HPDE6-E6E7 (cell line): ENCODE results near the gene SFXN4.

ENCODE experiments used
- DNase-seq: peaks from one replicate; pipeline ENCODE4 v3.0.0; 2011; ENCODE audit warnings: missing footprints; ENCODE audit errors: extremely low spot score

The SFXN4 gene

GRCh38 chr10:119165171-119166117 is at the start of gene SFXN4:
Gene SFXN4 (minus strand): TSS chr10:119165714. CDS start chr10:119165647, 67 bp downstream.
- peak; percentile 48 for DNase-seq

- DNase-seq: no peak
Observed at GRCh38 chr10:119211625-119212441, 46.3 kb upstream of the SFXN4 start.

- DNase-seq: no peak
Observed at GRCh38 chr10:119211176-119211575, 45.7 kb upstream of the SFXN4 start.

- no peak for DNase-seq
Observed at GRCh38 chr10:119210633-119211032, 45.1 kb upstream of the SFXN4 start.

GRCh38 chr10:119209736-119210355 is 44.3 kb upstream of the SFXN4 start:
- DNase-seq: no peak

- DNase-seq: no peak
Observed at GRCh38 chr10:119209035-119209735, 43.7 kb upstream of the SFXN4 start.

GRCh38 chr10:119208553-119208940 is 43.0 kb upstream of the SFXN4 start:
- no peak for DNase-seq

- DNase-seq: no peak
Observed at GRCh38 chr10:119207713-119208552, 42.4 kb upstream of the SFXN4 start.

- peak; percentile 96 for DNase-seq
Observed at GRCh38 chr10:119207366-119207666, 41.8 kb upstream of the SFXN4 start, which contains the start of gene GRK5. Gene GRK5 (plus strand): TSS chr10:119207571. CDS start chr10:119207918, 347 bp downstream.

GRCh38 chr10:119206603-119207365 is 41.3 kb upstream of the SFXN4 start:
- DNase-seq: no peak

GRCh38 chr10:119205894-119206602 is 40.5 kb upstream of the SFXN4 start:
- DNase-seq: no peak

- no peak for DNase-seq
Observed at GRCh38 chr10:119203006-119203405, 37.5 kb upstream of the SFXN4 start.

GRCh38 chr10:119201233-119201632 is 35.7 kb upstream of the SFXN4 start:
- no peak for DNase-seq

GRCh38 chr10:119199231-119199992 is 33.9 kb upstream of the SFXN4 start:
- no peak for DNase-seq

GRCh38 chr10:119198438-119198837 is 32.9 kb upstream of the SFXN4 start:
- no peak for DNase-seq

GRCh38 chr10:119197921-119198320 is 32.4 kb upstream of the SFXN4 start:
- no peak for DNase-seq

- peak; percentile 70 for DNase-seq
Observed at GRCh38 chr10:119191881-119192280, 26.4 kb upstream of the SFXN4 start.

- DNase-seq: no peak
Observed at GRCh38 chr10:119190954-119191785, 25.7 kb upstream of the SFXN4 start.
